Progenitor cell of endocrine pancreas (in vitro differentiated cells): Measurements from ENCODE around the gene ACBD4. TPM values are rescaled to one million over a fixed set of nuclear protein-coding genes. Genes with fewer than 3 reads are reported as not detected.
A peak's percentile ranks its signal among the peaks of the same experiment; 100 is the strongest.

ENCODE experiments used
- DNase-seq: peaks from one replicate; pipeline ENCODE4 v3.0.0; 2021; ENCODE audit warnings: low spot score; ENCODE audit not compliant: unreplicated experiment
- H3K27ac Mint-ChIP-seq: 2 replicates; pipeline ENCODE4 v1.8.0; 2021; ENCODE audit warnings: mild to moderate bottlenecking, moderate library complexity, mixed read lengths
- H3K27me3 Mint-ChIP-seq: 2 replicates; pipeline ENCODE4 v1.8.0; 2021; ENCODE audit warnings: mixed read lengths
- H3K36me3 Mint-ChIP-seq: 2 replicates; pipeline ENCODE4 v1.8.0; 2022; ENCODE audit warnings: mixed read lengths; ENCODE audit not compliant: insufficient read depth
- H3K4me1 Mint-ChIP-seq: 2 replicates; pipeline ENCODE4 v1.8.0; 2021; ENCODE audit warnings: low read depth, mixed read lengths
- H3K4me3 Mint-ChIP-seq: 2 replicates; pipeline ENCODE4 v1.8.0; 2021; ENCODE audit warnings: low read depth, mild to moderate bottlenecking, moderate library complexity, mixed read lengths
- H3K9me3 Mint-ChIP-seq: 2 replicates; pipeline ENCODE4 v1.8.0; 2021; ENCODE audit warnings: low read depth, mixed read lengths
- total RNA-seq: library from RNA; stranded (reverse); gene quantifications from 2 replicates; pipeline ENCODE4 v1.2.1, GENCODE V29; 2021
- TF ChIP-seq, protein P1 (sequence below): fragments of 200-600 bp; sonication (generic); IDR thresholded peaks from one replicate; pipeline ENCODE4 v1.5.0; 2021; ENCODE audit warnings: antibody characterized with exemption, mild to moderate bottlenecking; ENCODE audit not compliant: unreplicated experiment

The ACBD4 gene
- total RNA-seq, 1 donor from 2014 or later = 14.1 TPM

DNA sequence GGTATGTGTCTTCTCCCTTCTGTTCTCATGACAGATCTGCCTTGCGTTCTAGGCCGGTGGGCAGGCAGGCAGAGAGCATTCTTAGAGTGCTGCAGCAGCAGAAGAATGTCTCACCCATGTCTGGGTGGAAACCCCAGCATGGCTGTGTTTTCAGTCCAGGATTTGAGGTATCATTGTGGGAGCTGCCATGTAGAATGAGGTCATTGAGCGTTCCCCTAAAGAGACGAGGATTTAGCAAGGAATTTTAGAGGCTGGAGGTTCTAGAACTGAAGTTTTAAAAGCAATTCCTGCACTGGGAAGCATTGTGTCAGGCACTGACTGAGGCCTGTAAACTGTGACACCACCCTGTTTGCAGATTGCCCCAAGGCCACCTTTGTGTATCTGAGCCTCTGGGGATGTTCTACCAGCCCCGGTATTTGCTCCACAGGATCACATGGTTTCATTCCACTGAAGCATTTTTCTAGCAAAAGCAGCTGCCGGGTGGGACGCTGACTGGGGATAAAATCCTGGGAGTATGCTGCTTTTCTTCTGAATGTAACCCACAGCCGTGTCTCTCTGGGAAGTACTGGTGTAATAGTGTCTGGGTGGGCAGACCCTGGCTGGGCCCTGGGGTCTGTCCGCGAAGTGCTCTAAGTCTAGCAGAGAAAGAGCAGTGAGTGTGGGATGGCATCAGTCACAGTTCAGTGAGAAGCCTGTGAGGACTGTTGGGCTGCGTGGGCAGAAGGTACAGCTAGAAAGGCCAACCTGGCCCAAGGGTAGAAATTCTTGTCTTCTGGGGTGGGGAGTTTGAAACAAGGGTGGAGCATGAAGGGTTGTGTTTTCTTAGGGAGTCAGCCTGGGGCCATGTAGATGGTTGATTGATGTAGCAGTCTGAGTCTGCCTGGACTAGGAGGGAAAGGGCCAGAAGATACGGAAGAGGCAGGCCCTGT is 33.3 kb upstream of the ACBD4 start:
- no peaks in the 10 kb centered on the region for H3K27me3 Mint-ChIP-seq
- TF ChIP-seq, protein P1, sequence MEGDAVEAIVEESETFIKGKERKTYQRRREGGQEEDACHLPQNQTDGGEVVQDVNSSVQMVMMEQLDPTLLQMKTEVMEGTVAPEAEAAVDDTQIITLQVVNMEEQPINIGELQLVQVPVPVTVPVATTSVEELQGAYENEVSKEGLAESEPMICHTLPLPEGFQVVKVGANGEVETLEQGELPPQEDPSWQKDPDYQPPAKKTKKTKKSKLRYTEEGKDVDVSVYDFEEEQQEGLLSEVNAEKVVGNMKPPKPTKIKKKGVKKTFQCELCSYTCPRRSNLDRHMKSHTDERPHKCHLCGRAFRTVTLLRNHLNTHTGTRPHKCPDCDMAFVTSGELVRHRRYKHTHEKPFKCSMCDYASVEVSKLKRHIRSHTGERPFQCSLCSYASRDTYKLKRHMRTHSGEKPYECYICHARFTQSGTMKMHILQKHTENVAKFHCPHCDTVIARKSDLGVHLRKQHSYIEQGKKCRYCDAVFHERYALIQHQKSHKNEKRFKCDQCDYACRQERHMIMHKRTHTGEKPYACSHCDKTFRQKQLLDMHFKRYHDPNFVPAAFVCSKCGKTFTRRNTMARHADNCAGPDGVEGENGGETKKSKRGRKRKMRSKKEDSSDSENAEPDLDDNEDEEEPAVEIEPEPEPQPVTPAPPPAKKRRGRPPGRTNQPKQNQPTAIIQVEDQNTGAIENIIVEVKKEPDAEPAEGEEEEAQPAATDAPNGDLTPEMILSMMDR = no peak
- no peaks in the 10 kb centered on the region for H3K4me1 Mint-ChIP-seq
- no peaks in the 10 kb centered on the region for H3K9me3 Mint-ChIP-seq
- peaks cover 21% of the 10 kb centered on the region for H3K36me3 Mint-ChIP-seq
- peak overlapping the region; percentile 8 for H3K27ac Mint-ChIP-seq
- no peak overlapping the region for H3K4me3 Mint-ChIP-seq
- no peak for DNase-seq

DNA sequence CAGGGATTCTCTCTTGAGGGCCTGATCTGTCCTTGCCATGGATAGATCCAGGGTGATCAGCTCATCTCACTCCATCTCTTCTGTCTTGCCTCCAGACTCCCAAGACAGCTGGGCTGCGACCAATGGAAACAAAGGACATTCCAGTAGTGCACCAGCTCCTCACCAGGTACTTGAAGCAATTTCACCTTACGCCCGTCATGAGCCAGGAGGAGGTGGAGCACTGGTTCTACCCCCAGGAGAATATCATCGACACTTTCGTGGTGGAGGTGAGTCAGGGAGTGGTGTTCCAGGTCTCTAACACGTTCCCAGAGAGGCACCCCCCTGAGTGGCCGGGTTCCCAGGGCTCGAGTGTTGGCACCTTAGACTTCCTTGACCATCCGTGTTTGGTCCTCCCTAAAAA is 32.6 kb upstream of the ACBD4 start:
- Mint-ChIP-seq H3K27ac (no peak overlapping the region), H3K27me3 (no peaks in the 10 kb centered on the region), H3K4me3 (no peak overlapping the region), H3K4me1 (no peaks in the 10 kb centered on the region), H3K9me3 (no peaks in the 10 kb centered on the region), H3K36me3 (peaks cover 19% of the 10 kb centered on the region)
- DNase-seq = no peak
- TF ChIP-seq, protein P1 = no peak

DNA sequence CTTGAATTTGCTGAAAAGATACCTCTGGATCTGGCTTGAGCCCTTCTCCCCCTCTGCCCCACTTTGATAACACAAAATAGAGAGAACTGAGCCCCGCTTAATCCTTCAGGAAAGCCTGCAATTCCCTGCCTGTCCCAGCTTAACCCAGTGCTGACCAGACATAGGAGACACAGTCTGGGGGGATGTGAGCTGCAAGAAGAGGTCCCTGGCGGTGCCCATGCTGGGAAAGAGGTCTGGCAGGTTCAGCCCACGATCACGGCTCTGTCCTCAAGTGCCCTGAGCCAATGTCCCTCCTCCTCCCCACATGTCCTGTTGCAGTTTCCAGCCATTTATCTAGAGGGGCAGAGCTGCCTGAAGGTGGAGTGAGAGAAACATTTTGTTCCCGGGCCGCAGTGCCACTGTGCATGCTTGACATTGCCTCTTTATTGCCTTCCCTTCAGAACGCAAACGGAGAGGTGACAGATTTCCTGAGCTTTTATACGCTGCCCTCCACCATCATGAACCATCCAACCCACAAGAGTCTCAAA is 32.2 kb upstream of the ACBD4 start:
- Mint-ChIP-seq H3K4me3 (no peak overlapping the region), H3K4me1 (no peaks in the 10 kb centered on the region), H3K27me3 (no peaks in the 10 kb centered on the region), H3K36me3 (peaks cover 15% of the 10 kb centered on the region), H3K9me3 (no peaks in the 10 kb centered on the region), H3K27ac (no peak overlapping the region)
- TF ChIP-seq, protein P1 = no peak
- no peak for DNase-seq

DNA sequence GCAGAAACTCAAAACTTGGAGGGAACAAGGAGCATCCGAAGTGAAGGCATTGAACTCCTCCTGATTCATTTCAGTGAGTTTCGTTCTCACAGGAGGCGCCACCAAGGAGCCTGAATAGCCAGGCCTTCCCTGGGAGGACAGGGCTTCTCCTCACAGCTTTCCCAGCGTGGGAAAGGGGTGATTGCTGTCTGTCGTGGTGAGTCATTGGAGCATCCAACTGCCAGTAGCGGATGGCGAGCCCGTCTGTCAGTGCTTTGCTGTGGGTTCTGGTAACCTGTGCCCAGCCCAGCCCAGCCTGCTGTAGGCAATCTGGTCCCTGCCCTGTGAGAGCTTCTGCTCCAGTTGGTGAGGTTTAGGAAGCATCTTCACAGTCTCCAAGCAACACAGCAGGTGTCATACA is 31.5 kb upstream of the ACBD4 start:
- no peaks in the 10 kb centered on the region for H3K27me3 Mint-ChIP-seq
- no peaks in the 10 kb centered on the region for H3K4me1 Mint-ChIP-seq
- TF ChIP-seq, protein P1 = no peak

DNA sequence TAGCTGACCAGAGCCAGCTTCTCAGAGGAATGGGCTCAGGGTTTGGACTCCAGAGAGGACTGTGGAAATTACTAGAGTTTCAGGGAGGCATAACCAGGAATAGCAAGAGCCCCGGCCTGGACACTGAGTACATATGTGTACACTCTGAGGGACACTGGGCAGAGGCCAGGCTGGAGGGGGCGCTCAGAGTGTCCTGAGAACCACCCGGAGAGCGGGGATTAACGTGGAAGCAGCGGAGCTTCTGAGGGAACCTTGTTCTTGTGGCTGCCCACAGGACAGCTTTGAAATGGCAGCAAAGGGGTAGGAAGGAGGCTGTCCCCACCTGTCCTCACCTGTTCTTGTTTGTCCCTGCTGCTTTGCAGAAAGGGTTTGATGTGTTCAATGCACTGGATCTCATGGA is 31.0 kb upstream of the ACBD4 start:
- no peak for DNase-seq
- Mint-ChIP-seq H3K27ac (peak overlapping the region; percentile 62), H3K9me3 (no peaks in the 10 kb centered on the region), H3K4me3 (no peak overlapping the region), H3K4me1 (no peaks in the 10 kb centered on the region), H3K36me3 (peaks cover 13% of the 10 kb centered on the region), H3K27me3 (no peaks in the 10 kb centered on the region)
- TF ChIP-seq, protein P1 = no peak

More for the DNA sequence above, 31.5 kb upstream of the ACBD4 start:
- DNase-seq = no peak
- Mint-ChIP-seq H3K4me3 (no peak overlapping the region), H3K9me3 (no peaks in the 10 kb centered on the region), H3K36me3 (peaks cover 15% of the 10 kb centered on the region), H3K27ac (peak overlapping the region; percentile 62)
